GM18520 (cell line): ENCODE data around the gene PLPP7.
"Not testable (repeated sequence)": the region's sequence is repeated elsewhere in the genome, so short reads cannot be mapped to it uniquely, and the experiment has no call there.

Experiments
- ATAC-seq: cut with Tn5 transposase; IDR thresholded peaks from one replicate; pipeline ENCODE4 v1.9.1; 2021; ENCODE audit not compliant: unreplicated experiment

Gene PLPP7

DNA sequence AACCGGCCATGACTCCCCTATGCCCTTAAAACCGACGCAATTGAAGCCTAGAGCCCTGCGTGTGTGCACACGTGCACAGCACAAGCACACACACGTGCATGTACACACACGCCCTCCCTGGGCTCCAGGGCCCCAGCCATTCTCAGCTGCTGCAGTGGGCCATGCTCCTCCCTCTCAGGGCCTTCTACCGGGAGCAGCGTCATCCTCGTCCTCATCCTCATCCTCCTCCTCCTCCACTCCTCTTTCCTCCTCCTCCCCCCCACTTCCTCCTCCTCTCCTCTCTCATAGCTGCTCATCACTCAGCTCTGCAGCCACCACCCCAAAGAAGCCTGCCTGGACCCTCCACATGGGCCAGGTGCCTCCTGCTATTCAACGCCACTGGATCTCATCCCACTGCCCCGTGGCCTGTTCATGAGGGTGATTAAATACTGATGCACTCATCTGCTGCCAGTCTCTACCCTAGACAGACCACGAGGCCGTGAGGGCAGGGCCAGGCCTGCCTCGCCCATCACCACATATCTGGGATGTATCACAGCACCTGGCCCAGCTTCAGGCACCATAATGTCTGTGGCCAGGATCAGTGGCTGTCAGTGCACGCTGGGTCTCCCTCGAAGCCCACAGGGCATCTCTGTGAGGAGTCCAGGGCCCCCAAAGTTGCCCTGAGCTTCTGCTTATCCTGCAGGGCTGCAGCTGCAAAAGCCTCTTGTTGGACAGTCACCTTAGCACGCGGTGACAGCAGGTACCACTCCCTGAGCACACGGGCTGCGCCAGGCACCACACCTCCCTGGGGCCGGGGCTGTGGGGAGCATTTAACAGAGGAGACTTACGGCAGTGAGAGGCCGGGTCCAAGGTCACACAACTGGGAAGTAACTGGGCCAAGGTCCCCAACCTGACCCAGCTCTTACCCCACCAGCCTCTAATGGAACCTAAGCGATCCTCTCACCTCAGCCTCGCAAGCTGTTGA is 23.0 kb upstream of the PLPP7 start:
- ATAC-seq, result no peak

GRCh38 chr9:131270171-131271015 is 19.1 kb upstream of the PLPP7 start:
- no peak for ATAC-seq

GRCh38 chr9:131271016-131271273 is 18.6 kb upstream of the PLPP7 start:
- ATAC-seq, result not testable (repeated sequence)

DNA sequence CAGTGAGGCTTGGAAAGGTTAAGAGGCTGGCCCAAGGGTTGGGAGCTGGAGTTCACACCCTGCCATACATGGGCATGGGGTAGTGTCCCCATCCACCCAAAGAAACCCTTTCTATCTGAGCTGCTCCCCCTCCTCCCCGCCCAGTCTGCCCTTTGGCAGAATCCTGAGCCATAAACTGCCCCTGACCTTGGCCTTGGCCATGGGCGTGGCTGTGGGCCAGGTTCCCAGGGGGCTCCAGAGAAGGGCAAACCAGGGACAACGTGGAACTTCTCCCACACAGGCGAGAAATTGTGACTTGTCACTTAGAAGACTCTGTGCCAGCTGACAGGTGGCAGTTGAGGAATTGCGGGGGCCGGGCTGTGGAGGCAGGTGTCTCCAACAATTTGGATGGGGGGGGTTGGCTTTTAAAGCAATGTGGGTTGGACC is 18.0 kb upstream of the PLPP7 start:
- ATAC-seq, result no peak

DNA sequence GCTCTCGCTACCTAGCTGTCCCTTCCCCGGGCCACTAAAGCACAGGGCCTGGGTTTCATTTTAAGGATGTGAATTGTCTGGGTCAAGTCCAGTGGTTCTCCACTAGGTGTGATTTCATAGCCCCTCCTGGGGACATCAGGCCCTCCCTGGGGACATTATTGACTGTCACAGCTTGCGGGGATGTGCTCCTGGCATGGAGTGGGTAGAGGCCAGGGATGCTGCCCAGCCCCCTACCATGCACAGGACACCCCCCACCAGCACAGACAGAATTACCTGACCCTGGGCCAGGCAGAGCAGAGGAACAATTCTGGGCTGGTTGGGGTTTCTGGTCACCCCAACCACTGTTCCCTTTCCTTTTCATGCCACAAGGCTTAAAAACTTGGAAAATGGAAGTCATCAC is 17.3 kb upstream of the PLPP7 start:
- ATAC-seq, result no peak

DNA sequence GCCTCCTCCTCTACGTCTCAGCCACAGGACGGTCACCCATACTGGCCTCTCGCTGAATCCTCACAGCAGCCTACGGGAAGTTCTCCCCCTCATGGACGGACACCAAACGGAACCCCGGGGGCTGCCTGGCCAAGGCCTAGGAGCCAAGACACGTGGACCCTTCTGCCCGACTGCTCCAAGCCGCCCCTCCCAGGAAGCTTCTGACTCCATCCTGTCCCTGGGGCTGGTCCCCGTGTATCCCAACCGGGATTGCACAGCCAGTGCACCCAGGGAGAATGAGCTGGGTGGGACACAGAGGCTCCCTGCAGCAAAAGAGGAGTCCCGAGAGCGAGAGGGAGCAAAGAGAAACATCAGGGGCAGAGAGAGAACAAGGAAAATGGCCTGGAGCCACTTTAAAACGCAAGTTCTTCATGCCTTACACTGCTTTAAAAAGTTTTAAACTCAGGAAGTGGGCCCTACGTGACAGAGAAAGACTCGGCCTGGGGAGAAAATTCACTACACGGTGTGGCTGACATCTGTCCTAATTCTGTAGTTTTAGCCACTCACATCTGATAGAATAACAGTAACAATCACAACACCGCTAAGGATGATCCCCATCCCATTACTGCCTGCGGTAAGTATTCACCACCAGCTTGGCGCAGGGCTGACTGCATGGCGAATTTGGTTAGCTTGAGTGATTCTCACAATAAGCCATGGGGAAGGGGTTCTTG is 16.2 kb upstream of the PLPP7 start:
- no peak for ATAC-seq

- ATAC-seq, result no peak
These were observed 15.5 kb upstream of the PLPP7 start for GRCh38 chr9:131273856-131274673.

DNA sequence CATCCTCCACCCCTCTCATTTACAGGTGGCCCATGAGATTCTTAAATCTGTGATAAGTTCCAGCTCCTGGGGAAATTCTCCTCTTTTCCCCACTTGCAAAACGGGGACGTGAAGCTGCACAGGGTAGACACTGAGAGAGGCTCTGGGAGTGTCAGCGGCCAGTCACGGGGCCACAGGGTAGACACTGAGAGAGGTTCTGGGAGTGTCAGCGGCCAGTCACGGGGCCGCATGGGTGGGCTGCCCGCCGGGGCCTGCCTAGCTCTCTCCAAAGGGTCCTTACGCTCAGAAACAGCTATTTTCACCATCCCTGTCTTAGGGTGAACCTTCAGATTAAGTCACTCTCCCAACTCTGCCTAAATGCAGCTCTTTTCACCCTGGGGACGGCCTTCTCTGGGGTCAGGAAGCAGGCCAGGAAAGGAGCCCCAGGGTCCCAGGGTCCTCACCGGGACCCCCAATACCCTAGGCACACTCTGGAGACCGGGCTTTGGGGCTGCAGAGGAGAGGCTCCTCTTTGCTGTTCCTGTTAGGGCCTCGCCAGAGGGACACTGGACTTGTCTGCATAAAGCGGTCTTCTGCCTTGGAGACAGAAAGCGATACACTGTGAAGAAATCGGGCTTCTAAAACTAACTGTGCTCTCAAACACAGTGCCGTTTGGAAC is 14.7 kb upstream of the PLPP7 start:
- no peak for ATAC-seq

- ATAC-seq, result no peak
These were observed 14.0 kb upstream of the PLPP7 start for GRCh38 chr9:131275332-131276093.

GRCh38 chr9:131276094-131276888 is 13.2 kb upstream of the PLPP7 start, which contains the start of gene FAM78A:
Gene FAM78A, minus strand, starts transcription at chr9:131276510. Its CDS starts 331 bp downstream, at chr9:131276179.
- no peak for ATAC-seq

- ATAC-seq, result no peak
These were observed 12.6 kb upstream of the PLPP7 start for GRCh38 chr9:131276891-131277286.

DNA sequence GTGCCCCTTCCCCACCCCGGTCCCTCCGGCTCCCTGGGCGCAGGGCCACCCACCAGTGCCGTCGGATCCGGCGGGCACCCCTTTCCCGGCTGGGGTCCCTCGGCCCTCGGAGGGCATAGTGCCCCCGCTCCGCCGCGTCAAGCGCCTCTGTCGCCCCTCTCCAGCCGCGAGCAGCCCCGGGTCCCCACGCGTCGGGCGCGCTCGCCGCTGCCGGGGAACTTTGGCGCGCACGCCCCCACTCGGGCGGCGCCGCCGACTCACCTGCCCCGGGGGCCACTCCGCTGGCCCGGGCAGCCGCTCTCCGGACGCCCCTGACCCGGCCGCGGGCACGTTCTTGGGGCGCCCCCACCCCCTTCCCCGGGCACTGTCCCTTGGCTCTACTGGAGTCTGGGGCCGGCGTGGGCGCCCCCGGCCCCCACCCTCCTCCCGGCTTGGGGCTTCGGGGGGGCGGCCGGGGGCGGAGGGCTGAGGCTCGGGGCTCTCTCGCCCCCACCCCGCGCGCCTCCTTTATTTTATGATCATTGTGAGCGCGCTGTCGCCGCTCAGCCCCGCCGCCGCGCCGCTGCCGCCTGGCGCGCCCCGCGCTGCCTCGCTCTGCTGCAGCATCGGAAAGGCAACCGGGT is 12.1 kb upstream of the PLPP7 start:
- no peak for ATAC-seq

DNA sequence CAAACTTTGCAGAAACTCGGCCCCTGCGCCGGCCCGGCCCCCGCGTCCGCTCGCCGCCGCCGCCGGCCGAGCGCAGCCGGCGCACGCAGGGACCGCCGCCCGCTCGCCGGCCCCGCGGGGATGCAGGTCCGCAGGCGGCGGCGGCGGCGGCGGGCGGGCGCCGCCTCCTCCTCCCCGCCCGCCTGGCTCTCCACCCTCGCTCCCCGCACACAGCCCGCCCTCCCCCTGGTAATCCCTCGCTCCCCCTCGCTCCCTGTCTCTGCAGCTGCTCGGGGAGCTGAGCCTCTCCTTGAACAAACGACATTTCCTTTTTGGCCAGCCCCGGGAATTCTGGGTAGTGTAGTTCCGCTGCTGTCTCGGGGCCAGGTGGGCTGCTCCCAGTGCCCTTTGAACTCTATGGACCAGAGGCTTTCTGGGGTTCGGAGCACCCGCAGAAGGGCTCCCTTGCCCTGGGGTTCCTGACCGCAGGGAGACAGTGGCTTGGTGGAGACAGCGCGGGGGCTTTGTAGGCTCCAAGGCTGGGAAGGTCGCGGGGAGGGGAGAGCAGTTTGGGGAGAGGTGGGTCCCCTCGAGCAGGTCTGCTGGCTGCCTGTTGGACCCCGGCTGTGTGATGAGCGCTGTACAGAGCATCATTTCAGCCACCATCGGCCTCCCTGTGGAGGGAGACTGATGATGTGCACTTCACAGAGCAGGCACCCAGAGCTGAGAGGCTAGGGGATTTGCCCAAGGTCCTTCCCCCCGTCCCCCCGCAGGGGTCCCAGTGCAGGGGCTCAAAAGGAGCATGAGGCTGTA is 11.4 kb upstream of the PLPP7 start:
- ATAC-seq, result no peak

DNA sequence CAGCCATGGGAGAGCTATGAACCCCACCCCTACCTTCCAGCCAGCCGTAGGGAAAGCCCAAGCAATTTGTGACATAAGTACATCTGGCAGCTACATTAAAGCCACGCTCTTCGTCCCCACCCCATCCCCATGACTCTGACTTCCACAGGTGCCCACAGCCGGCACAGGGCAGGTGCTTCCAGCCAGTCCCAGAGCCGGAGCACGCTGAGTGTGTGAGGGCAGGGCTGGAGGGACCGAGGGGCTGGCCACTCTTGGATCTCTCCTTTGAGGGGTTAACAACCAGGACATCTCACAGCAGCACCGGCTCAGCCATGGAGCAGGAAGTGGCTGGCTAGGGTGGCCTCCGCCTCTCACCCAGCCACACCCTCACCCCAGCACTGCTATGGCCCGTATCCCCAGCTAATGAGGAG is 10.8 kb upstream of the PLPP7 start:
- no peak for ATAC-seq

GRCh38 chr9:131279196-131279862 is 10.2 kb upstream of the PLPP7 start:
- ATAC-seq, result no peak

DNA sequence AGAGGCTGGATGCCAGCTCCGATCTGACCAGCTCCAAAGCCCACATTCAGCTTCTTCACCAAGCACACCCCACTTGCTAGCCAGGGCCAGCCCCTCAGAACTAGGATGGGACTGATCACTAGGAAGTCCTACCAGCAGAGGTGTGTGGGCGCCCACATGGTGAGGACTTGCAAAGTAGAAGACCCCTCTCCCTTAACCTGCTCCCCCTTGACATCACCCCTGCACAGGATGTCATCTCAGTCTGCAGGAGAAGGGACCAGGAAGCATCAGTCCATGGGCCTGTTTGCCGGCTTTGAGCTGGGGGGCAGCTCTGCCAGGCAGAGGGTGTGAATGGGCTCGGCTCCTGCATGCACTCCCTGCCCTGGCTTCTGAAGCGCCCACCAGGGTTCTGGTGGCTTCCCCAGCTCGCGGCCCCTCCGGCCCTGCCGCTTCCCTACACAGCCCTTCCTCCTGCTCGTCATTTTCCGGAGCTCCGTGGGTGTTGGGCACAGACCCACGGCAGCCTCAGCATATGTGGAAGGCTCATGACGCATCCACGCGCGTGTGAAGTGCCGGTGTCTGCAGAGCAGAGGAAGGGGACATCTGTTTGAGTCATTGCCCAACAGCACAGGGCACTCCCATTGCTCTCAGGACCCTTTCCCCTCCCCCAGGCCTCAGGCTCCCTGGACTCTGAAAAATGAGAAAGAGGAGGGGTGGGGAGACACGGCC is 9.5 kb upstream of the PLPP7 start:
- no peak for ATAC-seq
